NK-92 (cell line): ENCODE data around the gene NOXA1.

Experiments used
- DNase-seq: peaks from one replicate; lab custom pipeline; 2025; ENCODE audit not compliant: unreplicated experiment; lab: John Stamatoyannopoulos, UW

The NOXA1 gene

GRCh38 chr9:137387114-137387890 lies 35.9 kb upstream of the NOXA1 start:
- no peak for DNase-seq

DNA sequence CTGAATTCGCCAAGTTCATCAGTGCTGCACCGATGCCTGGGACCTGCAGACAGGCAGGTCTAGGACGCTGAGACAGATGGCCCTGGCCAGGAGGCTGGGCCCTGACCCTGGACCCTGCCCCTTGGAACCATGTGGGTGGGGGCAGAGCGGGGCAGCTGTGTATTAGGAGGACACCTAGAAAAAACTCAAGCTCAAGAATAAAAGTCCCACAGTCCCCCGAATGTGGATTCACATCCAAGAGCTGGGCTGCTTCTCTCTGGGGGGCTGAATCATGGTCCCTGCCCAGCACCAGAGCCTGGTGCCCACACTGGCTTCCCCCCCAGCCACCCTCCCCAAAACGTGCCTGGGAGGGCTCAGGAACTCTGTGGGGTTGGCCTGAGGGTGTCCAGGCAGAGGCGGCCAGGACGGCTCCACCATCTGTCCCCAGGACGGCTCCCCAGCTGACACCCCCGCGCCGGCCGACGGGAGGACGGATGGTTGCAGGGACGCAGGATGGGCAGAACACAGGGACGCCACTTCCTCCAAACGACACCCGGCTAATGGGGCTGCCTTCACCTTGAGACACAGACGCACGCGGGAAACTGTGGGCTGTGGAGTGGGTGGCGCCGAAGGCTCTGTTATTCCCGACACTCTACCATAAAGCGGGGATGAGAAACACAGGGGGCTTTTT lies 35.2 kb upstream of the NOXA1 start:
- no peak for DNase-seq

DNA sequence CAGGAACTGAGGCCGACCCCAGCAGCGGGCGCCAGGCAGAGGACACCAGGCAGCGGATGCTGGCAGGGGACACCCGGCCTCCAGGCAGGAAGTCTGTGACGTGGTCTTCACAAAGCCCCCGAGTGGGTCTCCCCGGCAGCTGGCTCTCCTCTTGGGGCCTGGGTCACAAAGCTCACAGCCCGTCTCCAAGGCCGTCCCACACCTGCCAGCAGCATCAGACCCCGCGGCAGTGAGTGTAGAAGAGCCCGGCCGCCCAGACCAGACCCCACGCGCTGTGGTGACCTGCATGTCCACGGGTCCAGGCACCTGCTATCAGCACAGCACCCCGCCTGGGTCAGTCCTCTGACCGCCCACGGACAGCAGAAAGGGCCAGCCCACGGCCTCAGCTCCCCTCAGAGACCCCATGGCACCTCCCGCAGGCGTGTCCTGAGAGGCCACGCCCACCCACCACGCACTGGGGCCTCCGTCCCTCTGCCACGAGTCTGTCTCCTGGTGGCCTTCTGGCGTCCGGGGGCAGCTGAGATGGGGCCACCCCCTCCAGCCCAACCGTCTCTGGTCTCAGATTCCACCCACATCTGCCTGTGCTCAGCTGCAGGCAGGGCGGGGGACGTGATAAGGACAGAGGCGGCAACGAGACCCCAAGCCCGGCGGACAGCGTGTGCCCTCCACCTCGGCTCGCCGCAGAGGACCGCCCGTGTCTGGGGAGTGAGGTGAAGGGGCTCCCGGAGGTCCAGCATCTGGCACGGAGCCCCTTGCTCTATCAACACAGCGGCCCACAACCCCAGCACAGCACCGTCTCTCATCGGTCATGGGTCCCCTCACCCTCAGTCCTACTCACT lies 34.4 kb upstream of the NOXA1 start:
- DNase-seq = no peak

DNA sequence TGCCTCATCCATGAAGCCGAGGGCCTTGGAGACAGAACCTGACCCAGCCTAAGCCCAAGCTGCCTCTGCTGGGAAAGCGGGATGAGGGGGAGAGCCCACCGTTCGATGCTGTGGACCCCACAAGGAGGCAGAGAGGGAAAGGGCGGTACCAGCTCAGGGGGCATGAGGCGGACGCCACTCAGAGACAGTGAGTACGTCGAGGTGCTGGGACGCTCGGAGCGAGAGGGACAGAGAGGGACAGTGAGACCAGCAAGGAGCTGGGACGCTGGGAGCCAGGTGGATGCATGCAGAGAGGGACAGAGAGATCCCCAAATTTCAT lies 33.8 kb upstream of the NOXA1 start:
- no peak for DNase-seq

DNA sequence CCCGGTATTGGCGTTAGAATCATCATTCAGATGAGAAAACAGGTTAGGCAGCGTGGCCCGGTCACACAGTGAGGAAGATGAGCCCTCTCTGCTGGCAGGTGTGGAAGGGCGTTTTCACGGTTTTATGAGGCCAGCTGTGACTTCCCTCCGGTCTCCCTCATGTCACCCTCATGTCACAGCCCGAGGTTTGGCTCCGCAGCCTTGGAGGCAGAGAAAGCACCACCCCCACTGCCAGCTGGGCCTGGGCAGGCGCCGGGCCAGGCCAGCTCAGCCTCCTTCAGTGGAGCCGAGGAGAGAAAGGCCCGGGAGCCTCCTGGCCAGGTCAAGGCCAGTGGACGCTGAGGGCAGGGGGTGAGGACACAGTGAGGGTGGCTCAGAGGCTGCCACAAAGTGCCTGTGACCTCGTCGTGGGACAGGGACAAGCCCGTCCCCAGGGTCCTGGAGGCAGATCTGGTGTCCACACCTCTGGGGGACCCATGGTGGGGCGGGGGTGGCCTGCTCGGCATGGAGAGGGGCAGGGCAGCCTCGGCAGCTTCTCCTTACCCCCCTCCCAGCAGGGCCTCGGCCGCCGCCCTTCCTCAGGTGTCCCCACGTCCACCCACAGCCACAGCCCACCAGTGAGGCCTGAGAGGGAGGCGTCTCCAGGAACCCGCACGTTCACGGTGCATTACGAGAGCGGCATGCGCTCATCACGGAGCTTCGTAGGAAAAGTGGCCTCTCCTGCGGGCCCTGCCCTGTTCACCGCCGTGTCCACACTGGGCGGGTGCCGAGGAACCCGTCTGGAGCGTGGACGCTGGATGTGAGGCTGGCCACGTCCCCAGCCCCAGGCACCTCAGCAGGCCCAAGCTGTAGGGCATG lies 32.4 kb upstream of the NOXA1 start:
- no peak for DNase-seq

DNA sequence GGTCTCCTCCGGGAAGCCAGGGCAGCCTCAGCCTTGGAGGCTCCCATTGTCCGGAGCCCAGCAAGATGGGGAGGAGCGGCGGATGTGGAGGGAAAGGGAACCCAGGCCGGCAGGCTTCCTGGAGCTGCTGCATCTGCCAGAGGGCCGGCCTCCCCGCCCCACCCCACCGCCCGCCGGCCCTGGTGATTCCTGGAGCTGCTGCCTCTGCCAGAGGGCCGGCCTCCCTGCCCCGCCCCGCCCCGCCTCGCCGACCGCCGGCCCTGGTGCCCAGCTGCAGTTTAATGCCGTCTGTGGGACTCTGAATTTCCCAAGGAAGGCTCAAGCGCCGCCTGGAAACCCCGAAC lies 31.8 kb upstream of the NOXA1 start:
- no peak for DNase-seq

- no peak for DNase-seq
Observed at GRCh38 chr9:137392232-137393007, 30.8 kb upstream of the NOXA1 start.

- no peak for DNase-seq
Observed at GRCh38 chr9:137393176-137394150, 29.7 kb upstream of the NOXA1 start.

DNA sequence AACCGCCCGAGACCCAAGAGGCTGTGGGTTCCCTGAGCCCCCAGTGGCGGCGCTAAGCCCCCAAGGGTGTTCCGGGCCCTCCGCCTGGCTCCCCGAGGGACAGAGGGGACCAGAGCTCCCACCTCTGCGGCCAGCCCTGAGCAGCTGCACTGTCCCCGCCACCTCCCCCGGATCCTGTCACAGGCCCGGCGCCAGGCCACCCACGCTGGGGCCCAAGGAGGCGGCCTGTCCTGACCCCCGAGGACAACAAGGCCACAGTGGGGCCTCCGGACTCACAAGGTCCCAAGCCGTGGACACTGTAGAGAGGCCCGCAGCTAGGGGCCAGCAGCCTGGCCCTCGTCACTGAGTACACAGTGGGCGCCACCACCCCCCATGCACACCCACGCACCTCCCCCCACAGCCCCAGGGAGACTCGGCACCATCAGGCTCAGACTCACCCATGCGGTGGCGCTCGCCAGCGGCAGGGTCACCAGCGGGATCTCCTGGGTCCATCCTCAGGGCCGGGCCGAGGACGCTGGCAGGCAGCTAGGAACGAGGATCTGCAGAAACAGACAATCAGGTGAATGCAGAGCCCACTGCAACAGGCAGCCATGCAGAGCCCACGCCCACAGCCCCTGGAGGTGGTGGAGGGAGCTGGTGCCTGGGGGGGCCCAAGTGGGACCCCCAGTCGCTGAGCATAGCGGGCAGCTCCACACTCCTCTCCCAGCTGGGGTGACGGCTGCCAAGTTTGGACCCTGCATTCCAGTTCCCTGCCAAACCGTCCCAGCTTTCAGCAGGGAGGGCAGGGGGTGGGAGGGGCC lies 28.1 kb upstream of the NOXA1 start:
- DNase-seq = no peak

DNA sequence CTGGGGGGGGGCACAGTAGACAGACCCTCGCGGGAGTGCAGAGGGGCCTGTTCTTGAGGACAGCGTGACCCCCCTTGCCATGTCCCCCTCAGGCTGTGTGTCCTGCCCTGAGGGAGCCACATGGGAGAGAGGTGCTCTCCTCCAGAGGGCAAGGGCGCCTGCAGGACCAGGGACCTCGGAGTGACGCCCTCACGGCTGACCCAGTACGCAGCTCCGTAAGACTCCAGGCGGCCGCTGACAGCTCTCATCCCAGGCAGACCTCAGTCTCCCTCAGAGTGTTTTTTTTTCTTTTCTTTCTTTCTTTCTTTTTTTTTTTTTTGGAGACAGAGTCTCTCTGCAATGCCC lies 27.6 kb upstream of the NOXA1 start:
- no peak for DNase-seq

GRCh38 chr9:137396227-137396626 lies 27.0 kb upstream of the NOXA1 start:
- DNase-seq = no peak

GRCh38 chr9:137396634-137397367 lies 26.4 kb upstream of the NOXA1 start:
- no peak for DNase-seq

DNA sequence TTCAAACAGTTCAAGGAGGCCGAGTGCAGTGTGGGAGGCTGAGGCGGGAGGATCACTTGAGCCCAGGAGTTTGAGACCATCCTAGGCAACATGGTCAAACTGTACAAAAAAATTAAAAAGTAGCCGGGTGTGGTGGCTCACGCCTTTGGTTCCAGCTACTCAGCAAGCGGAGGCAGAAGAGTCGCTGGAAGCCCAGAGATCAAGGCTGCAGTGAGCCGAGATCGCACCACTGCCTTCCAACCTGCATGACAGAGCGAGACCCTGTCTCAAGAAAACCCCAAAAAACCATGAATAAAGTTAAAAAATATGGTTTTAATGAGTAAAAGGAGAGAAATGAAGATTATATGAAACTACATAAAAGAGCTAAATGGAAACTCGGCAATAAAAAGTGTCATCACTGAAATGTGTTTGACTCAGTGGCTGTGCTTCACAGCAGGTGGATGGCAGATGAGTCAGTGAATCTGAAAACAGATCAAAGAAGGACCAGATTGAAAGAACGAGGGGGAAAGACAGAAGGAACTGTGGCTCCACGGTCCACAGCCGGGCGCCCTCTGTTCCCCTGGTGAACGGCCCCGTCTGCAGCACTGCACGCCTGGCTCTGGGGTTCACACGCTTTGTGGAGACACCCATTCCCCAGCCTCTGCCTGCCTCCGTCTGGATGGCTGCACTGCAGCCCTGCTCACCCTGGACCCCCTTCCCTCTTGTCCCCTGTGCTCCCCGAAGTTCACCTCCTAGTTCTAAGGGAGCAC lies 25.3 kb upstream of the NOXA1 start:
- DNase-seq = no peak

- no peak for DNase-seq
Observed at GRCh38 chr9:137398561-137399468, 24.4 kb upstream of the NOXA1 start.

- no peak for DNase-seq
Observed at GRCh38 chr9:137402746-137403145, 20.4 kb upstream of the NOXA1 start.

DNA sequence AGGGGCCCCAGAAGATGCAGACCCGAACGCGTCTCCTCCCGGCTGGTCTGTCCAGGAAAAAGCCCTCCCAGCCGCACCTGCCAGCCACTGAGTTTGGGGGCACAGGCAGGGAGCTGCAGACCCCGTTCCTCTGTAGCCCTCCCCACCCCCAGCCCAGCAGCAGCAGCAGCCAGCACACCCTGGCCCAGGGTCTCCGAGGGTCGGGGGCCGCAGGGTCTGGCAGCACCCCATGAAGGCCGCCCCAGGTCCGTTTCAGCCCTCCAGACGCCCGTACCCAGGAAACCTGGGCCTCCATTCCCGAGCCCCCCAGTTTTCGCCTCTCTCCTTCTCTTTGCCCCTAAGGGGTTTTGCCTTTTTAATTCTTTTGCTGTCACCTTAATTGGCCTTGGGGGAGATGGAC lies 19.9 kb upstream of the NOXA1 start:
- DNase-seq = no peak
